Urinary bladder (tissue), 4 donors: ENCODE data around the gene LOXL4. TPM values are rescaled to one million over a fixed set of nuclear protein-coding genes. Genes with fewer than 3 reads are reported as not detected.

ENCODE experiments used
- DNase-seq: peaks from one replicate; pipeline ENCODE4 v3.0.0-alpha.2; 2015; ENCODE audit errors: extremely low spot score
- H3K27ac ChIP-seq: one replicate; pipeline ENCODE4 v1.5.1; 2013; ENCODE audit warnings: low read depth, mild to moderate bottlenecking, moderate library complexity
- H3K36me3 ChIP-seq: one replicate; pipeline ENCODE4 v1.6.1; 2013; ENCODE audit warnings: mild to moderate bottlenecking, moderate library complexity; ENCODE audit not compliant: insufficient read depth
- H3K4me1 ChIP-seq: one replicate; pipeline ENCODE4 v1.6.1; 2013; ENCODE audit warnings: mild to moderate bottlenecking, moderate library complexity; ENCODE audit not compliant: insufficient read depth
- H3K4me3 ChIP-seq: one replicate; pipeline ENCODE4 v1.5.1; 2013; ENCODE audit warnings: low read depth, low read length
- WGBS: extraction: QIAGEN DNeasy Blood & Tissue Kit; methylation state at CpG from one replicate; pipeline ENCODE4 v1.1.7; 2013; 5-methylcytosine and 5-hydroxymethylcytosine counted together
- polyA plus RNA-seq: library from polyadenylated mRNA; stranded (reverse); fragments of 200-250 nt; gene quantifications from one replicate; pipeline ENCODE4 v1.2.3, GENCODE V29; 2013
- total RNA-seq: library from RNA; depleted of rRNA; stranded (reverse); fragments of >200 nt; gene quantifications from one replicate; pipeline ENCODE4 v1.2.3, GENCODE V29; 2014
- donor health status: healthy with polysubstance abuse.
- donor health status: healthy.

The LOXL4 gene
- total and polyA plus RNA-seq, 2 donors, result 6.6 to 8.8 TPM

DNA sequence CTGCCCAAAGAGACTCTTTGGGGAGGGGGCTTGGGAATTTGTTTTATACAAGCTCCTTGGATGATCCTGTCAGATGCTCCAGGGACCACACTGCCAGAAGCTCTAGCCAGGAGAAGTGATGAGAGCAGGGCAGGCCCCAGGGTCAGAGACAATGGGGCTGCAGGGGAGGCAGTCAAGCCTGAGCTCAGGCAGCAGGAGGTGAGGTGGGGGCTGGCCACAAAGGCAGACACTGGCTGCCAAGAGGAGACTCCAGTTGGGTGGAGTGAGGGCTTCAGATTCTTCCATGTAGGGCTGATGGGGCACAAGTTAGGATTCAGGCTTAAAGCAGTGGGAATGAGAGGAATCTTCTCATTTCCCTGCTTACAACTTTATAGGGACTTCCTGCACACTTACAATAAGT is 35.6 kb upstream of the LOXL4 start:
- Histone ChIP-seq H3K27ac (no peak overlapping the region), H3K36me3 (no peaks in the 10 kb centered on the region), H3K4me3 (no peak overlapping the region), H3K4me1 (no peaks in the 10 kb centered on the region)
- no peak for DNase-seq

DNA sequence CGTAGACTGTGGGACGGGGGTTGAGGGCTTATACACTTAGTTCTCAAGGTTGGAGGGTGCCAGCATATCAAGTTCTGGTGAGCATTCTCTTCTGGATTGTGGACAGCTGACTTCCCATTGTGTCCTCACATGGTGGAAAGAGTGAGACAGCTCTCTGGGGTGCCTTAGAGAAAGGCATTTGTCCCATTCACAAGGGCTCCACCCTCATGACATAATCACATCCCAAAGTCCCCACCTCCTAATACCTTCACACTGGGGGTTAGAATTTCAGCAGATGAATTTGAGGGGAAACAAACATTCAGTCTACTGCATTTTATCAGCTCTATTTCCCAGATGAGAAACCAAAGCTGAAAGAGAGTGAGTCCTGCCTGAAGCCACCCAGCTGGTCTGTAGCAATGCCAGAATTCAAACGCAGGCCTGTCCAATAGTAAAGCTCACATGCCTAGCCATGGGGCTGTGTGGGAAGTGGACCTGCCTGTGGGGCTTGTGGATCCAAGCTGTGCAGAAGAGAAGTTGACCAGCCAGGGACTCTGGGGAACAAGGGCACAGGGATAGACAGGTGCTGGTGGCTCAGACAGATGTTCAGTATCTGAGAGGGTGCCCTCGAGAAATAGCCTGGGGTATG is 34.9 kb upstream of the LOXL4 start:
- Histone ChIP-seq H3K36me3 (no peaks in the 10 kb centered on the region), H3K27ac (no peak overlapping the region), H3K4me3 (no peak overlapping the region), H3K4me1 (no peaks in the 10 kb centered on the region)
- WGBS, result 70% methylated on average over 4 of the region's 4 CpGs
- no peak for DNase-seq

DNA sequence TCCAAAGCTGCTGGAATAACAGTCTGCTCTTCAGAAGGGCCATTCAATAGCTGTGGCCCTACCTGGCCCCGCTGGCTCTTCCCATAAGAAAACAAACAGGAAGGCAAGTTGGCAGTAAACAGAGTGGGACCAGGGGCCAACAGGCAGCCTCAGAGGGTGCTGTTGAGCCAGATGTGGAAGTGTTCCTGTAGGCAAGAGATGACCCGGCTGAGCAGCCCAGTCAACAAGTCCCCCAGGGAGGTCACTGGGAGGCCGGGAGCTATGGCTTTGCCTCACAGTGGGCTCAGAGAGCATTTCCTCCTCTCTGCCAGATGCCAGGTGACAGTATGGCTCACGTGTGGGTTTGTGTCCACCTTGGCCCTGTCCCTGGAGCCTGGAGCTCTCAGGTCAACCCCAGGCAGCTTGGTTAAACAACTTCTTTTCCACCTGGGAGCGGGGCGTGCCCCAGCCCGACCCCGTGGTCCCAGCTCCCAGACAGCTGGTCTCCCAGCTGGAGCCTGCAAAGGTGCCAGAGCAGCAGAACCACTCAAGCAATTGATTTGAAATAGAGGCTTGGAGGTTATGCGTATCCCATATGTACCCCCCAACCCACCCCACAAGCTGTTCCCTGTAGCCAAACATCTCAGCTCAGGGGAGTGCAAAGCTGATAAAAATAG is 33.8 kb upstream of the LOXL4 start:
- 72% methylated on average over 9 of the region's 9 CpGs for WGBS
- H3K4me1 ChIP-seq, result no peaks in the 10 kb centered on the region
- no peak overlapping the region for H3K27ac ChIP-seq
- DNase-seq, result no peak
- no peaks in the 10 kb centered on the region for H3K36me3 ChIP-seq
- no peak overlapping the region for H3K4me3 ChIP-seq

DNA sequence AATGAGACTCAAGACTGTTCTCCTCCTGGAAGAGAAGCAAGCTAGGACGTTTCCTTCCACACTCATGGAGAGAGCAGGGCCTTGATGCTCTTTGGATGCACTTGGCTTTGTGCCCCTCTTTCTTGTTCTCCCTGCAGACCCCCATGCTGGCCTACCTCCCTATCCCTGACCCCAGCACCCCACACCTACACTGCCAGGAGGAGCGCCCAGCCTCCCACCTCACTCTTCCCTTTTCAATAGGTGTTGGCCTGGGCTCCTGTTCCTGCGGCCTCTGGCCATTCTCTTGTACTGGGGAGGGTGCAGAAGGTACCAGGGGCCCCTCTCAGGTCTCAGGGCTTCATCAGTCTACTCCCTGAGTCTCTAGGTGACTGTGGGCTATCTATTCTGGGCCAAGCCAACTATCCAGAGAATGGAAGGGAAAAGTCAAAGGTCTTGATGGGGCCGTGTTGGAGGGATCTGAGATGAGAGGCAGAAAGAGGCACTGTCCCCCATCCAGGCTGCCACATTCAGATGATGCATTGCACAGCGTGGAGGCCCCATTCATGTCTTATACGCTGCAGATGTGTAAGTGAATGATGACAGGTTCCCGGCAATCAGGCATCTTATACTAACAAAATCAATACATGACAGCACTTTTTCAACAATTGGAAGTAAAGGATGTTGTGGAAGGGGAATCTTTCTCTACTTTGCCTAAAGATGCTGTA is 32.7 kb upstream of the LOXL4 start:
- 90% methylated on average over 7 of the region's 7 CpGs for WGBS

DNA sequence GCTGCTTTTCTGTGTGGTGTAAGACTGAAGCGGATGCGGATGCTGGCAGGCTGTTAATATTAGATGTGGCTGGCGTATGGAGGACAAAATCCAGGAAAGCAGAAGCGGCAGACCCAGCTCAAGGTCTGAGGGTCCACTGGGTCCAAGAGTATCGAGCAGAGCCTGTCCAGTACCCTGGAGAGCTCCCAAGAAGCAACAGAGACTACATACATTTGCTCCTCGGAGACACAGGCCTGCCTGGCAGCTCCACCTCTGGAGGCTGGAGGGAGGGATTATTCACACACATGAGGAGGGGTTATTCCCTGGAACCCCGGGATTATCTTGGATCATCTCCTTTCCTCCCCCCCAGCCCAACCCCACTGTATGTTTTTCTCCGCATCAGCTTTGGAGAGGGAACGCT is 31.3 kb upstream of the LOXL4 start:
- Histone ChIP-seq H3K4me3 (no peak overlapping the region), H3K27ac (no peak overlapping the region), H3K4me1 (no peaks in the 10 kb centered on the region), H3K36me3 (no peaks in the 10 kb centered on the region)
- 58% methylated on average over 9 of the region's 9 CpGs for WGBS
- DNase-seq, result no peak

More for the DNA sequence above, 32.7 kb upstream of the LOXL4 start:
- Histone ChIP-seq H3K4me1 (no peaks in the 10 kb centered on the region), H3K36me3 (no peaks in the 10 kb centered on the region), H3K27ac (no peak overlapping the region), H3K4me3 (no peak overlapping the region)
- DNase-seq, result no peak

DNA sequence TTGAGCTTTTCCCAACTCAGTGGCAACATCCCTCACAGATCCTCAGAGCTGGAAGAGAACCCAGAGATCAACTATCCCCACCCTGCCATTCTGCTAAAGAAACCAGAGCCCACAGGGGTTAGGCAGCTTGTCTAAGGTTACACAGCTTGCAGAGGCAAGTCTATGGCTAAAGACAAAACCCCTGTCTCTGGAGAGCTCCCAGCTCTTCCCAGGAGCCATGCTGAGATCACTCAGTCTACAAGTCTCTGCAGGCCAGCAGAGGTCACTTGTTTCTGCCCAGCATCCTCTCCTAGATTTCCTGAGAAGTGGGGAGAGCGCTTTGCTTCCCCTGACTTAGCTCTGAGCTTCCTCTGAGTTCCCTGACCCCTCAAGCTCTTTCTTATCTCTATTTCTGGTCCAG is 28.5 kb upstream of the LOXL4 start:
- Histone ChIP-seq H3K4me1 (no peaks in the 10 kb centered on the region), H3K4me3 (no peak overlapping the region), H3K36me3 (no peaks in the 10 kb centered on the region), H3K27ac (no peak overlapping the region)
- DNase-seq, result no peak
- 89% methylated on average over 1 of the region's 1 CpG for WGBS

DNA sequence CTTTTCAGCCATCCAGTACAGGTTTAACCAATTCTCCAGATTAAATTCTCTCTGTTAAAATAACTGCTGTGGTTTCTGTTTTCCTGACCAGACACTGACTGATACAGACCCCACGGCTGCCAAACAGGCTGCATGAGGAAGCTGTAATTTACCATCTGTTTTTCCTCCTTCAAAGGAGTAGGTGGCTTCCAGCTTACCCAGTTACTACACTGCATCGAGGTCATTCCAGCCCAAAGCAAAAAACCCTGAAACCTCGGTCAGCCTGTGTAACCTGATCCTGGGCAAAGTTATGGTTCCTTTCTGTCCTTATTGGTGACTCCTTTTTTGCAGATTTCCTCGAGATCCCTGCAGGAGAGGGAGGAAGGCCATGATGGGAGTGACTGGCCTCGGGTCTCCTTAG is 27.9 kb upstream of the LOXL4 start:
- WGBS, result 47% methylated on average over 5 of the region's 5 CpGs
- no peaks in the 10 kb centered on the region for H3K36me3 ChIP-seq
- no peak for DNase-seq
- no peak overlapping the region for H3K27ac ChIP-seq
- no peak overlapping the region for H3K4me3 ChIP-seq
- H3K4me1 ChIP-seq, result no peaks in the 10 kb centered on the region

DNA sequence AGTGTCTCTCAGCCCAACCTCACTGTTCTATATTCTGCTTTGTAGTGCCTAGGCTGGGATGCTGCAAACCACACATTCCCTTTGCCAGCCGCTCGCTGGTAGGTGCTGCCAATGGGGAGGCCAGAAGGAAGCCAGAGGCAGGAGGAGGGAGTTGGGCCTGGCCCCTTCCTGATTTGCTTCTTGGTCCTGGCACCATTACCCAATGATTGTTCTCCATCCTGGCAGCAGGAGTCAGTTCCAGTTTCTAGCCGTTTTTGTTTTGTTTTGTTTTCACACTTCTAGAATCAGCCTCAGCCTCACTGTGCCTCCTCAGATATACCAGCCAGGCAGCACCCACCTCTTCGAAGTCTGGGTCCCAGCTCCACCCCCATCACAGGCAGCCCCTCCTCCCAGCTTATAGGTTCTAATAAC is 27.4 kb upstream of the LOXL4 start:
- H3K36me3 ChIP-seq, result no peaks in the 10 kb centered on the region
- no peaks in the 10 kb centered on the region for H3K4me1 ChIP-seq
- no peak overlapping the region for H3K4me3 ChIP-seq
- 53% methylated on average over 4 of the region's 4 CpGs for WGBS
- DNase-seq, result no peak
- no peak overlapping the region for H3K27ac ChIP-seq

DNA sequence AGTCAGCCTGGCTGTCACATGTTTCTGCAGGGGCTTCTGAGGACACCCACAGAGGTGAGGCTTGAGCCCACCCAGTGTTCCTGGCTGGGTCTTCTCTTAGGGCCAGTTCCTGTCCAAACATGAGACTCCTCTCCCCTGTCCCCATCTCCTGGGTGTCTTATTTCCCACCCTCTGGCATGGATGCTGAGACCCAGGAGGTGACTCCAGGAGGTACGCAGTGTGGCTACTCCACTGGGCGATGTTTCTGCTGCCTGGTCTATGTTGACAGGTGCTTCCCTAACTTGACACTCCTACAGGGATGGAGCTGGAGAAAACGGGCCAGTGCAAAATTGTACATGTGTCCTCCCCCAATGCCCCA is 26.3 kb upstream of the LOXL4 start:
- Histone ChIP-seq H3K36me3 (no peaks in the 10 kb centered on the region), H3K4me1 (no peaks in the 10 kb centered on the region), H3K4me3 (no peak overlapping the region), H3K27ac (no peak overlapping the region)
- 83% methylated on average over 3 of the region's 3 CpGs for WGBS
- DNase-seq, result no peak

DNA sequence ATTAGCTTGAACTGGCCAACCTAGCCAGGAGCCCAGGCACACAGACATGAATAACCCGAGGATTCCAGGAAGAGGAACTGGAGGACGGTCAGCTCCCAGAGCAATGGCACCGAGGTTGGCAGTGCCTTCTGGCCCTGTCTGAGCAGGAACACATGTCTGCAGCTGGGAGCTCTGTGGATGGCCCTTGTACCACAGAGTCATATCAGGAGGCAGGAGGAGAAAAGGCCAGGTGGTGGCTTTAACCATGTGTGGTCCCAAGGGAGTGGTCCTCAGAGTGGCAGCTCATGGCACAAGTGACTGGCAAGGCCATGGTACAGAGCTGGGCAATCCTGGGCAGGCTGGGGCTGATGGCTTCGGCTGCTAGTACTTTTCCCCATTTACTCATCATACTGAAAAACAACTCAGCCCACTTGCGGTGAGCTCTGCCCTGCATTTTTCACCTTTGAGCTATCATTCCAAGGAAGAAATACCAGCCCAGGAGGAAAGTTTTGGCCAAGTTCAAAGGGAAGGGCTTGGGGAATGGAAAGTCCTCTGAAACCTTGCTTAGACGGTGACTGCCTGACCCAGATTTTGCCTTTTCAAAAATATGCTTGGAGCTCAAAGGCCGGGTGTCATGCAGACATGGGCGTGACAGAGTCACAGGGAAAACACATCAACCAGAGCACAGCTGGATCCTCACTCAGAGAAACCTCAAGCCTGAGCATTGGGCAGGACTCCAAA is 25.7 kb upstream of the LOXL4 start:
- no peak for DNase-seq
- no peak overlapping the region for H3K27ac ChIP-seq
- H3K36me3 ChIP-seq, result no peaks in the 10 kb centered on the region
- 67% methylated on average over 8 of the region's 8 CpGs for WGBS
- no peaks in the 10 kb centered on the region for H3K4me1 ChIP-seq
- H3K4me3 ChIP-seq, result no peak overlapping the region

DNA sequence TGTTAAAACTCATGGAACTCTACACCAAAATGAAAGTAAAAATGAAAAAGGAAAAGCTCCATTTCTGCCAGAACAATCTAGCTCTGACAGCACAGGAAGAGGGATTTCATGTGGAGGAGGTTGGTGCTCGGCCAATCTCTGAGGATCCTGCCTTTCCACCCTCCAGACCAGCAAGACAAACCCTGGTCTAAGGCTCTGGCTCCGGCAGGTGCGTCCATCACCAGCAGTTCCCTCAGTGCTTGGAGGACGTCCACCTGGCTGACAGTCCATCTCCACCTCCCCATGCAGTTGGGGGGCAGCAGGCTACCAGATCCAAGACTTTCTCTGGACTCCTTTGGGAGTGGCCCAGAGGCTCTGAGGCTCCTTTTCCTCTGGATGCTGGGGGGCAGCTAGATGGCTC is 25.0 kb upstream of the LOXL4 start:
- Histone ChIP-seq H3K4me1 (no peaks in the 10 kb centered on the region), H3K4me3 (no peak overlapping the region), H3K27ac (no peak overlapping the region), H3K36me3 (no peaks in the 10 kb centered on the region)
- no peak for DNase-seq
- WGBS, result 60% methylated on average over 4 of the region's 4 CpGs

DNA sequence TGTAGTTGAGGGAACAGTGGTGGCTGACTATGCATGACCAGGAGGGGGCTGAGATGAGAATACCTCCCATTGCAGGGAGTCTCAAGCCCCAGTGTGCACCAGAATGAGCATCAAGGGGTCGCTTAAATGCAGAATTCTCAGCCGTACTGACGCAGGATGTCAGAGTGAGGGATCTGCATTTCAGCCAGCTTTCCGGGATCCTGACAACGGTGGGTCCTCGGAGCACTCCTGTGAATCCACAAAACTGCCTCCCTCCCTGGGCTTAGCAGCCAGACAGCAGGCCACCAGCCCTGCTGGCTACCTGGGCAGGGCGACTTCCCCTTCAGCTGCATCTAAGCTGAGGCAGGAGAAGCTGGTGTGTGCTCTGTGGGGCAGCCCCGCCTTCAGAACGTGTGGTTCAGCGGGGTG is 21.8 kb upstream of the LOXL4 start:
- Histone ChIP-seq H3K4me1 (no peaks in the 10 kb centered on the region), H3K27ac (no peak overlapping the region)
- 82% methylated on average over 10 of the region's 10 CpGs for WGBS

DNA sequence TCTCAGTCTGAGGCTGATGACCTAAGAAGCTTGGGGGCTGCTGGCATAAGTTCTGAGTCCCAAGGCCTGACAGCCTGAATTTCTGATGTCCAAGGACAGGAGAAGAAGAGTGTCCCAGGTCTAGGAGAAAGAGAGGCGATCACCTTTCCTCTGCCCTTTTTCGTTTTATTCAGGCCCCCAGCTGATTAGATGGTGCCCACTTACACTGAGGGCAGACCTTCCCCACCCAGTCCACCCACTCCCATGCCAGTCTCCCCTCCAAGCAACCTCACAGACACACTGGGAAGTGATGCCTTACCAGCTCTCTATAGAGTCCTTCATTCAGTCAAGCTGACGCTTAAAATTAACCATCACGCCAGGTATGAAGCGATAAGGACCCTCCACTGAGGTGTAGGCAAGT is 19.3 kb upstream of the LOXL4 start:
- Histone ChIP-seq H3K36me3 (no peaks in the 10 kb centered on the region), H3K4me3 (no peak overlapping the region), H3K27ac (no peak overlapping the region), H3K4me1 (no peaks in the 10 kb centered on the region)
- DNase-seq, result no peak
- WGBS, result 96% methylated on average over 5 of the region's 5 CpGs

More for the DNA sequence above, 21.8 kb upstream of the LOXL4 start:
- no peaks in the 10 kb centered on the region for H3K36me3 ChIP-seq
- DNase-seq, result no peak
- H3K4me3 ChIP-seq, result no peak overlapping the region

DNA sequence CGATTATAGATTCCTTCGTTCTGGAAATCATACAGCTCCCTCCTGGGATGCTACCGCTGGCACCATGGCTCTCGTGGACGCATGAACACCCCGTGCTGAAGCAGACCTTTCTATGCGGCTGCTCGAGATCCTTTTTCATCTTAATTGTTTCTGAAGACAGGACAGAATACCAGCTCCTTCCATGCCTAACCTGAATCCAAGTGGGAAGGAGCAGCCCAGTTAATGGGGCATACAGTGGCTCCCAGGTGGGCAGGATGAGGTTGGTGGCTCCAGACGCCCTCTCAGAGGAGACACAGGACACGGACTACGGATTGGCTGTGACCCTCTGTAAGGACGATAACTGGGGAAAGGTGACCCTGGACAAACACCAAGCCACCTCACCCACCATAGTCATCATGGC is 18.4 kb upstream of the LOXL4 start:
- Histone ChIP-seq H3K27ac (no peak overlapping the region), H3K4me1 (no peaks in the 10 kb centered on the region), H3K4me3 (no peak overlapping the region), H3K36me3 (no peaks in the 10 kb centered on the region)
- 93% methylated on average over 12 of the region's 12 CpGs for WGBS
- no peak for DNase-seq
